ENCODE results near the gene PRICKLE2.

PRICKLE2 gene, protein sequence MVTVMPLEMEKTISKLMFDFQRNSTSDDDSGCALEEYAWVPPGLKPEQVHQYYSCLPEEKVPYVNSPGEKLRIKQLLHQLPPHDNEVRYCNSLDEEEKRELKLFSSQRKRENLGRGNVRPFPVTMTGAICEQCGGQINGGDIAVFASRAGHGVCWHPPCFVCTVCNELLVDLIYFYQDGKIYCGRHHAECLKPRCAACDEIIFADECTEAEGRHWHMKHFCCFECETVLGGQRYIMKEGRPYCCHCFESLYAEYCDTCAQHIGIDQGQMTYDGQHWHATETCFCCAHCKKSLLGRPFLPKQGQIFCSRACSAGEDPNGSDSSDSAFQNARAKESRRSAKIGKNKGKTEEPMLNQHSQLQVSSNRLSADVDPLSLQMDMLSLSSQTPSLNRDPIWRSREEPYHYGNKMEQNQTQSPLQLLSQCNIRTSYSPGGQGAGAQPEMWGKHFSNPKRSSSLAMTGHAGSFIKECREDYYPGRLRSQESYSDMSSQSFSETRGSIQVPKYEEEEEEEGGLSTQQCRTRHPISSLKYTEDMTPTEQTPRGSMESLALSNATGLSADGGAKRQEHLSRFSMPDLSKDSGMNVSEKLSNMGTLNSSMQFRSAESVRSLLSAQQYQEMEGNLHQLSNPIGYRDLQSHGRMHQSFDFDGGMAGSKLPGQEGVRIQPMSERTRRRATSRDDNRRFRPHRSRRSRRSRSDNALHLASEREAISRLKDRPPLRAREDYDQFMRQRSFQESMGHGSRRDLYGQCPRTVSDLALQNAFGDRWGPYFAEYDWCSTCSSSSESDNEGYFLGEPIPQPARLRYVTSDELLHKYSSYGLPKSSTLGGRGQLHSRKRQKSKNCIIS
- total RNA-seq: 0 reads per million in 3 experiments

DNA sequence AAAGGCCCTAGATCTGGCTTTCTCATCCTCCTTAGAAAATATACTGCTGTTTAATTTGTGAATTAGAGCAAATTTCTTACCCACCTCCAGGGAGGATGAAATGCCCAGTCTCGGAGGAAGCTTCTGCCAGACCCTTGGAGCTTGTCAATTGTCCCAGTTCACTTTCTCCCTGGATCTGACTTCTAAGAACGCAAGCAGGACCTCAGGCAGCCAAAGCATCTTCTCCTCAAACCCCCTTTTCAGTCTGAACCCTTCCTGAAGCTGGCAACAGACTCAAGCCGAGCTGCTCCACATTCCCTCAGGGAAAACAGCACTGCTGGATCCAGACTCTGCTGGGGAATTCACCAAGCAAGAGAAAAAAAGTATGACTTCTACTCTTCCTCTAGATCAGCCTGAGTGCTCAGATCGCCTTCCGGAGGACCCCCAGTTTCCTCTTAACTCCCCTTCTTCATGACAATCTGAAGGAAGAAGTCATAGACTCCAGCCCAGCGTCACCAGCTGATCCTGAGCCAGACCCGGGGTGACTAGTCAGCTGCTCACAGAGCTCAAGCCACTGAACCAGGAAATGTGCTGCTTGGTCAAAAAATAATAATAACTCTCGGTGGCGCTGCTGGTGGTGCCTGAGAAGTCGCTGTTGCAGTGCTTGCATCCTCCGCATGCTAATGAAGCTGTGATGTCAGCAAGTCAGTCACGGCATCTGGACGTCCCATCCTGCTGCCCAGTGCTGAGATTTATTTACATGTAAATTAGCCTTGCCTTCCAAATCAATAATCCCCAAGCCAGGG, at the start of gene PRICKLE2:
Gene PRICKLE2 (minus strand): TSS at position 641 of the 785 bp plus-strand sequence. CDS start 26,539 bp downstream, outside the sequence.
- no peak for DNase-seq

DNA sequence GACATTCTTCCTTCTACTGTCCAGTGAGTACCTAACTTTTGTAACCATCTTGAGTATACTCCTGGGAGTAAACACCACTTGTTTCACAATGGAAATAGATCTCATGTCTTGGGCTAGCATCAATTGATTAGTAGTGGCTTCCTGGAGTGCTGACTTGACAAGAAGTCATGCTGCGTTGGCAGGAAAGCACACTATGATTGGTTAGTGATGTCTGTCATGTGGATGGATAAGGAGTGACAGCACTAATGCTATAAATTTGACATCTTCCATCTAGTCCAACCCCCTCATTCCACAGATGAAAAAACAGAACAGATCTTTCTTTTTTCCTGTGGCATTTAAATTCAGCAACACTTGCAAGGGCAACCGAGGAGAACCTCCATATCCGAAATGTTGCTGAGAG, 47.6 kb upstream of the PRICKLE2 start:
- DNase-seq: no peak

DNA sequence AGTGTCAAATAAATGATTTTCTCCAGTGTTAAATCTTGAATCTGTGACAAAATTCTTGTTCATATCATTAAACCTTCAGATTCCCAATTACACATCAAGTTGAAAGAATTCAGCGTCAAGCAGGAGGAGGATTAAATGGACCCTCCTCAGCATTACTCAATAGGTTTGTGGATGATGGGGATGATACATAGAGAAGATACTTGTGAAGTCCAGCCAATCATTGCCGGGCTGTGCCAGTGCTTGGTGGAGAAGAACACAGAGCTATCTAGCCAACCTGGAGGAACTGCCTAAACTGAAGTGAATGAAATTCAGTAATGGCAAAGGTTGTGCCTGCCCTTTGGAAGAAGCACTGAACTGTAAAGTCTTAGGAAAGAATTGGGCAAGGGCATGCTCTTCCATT, 47.0 kb upstream of the PRICKLE2 start:
- DNase-seq: no peak

DNA sequence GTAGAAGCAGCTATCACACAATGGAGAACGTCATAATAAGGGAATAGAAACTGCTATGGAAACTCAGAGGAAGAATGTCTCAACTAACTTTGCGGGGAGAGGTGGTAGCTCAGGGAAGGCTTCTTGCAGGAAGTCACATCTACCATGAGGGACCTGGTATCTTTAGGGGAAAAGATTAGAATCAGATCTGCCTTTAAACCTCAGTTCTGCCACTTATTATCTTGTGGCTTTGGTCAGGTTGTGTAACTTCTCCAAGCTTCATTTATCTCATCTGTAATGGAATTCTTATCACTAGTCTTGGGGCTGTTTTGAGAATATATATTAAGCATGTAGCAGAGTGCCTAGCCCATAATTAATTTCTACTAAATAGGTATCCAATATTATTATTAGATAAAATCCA, 46.4 kb upstream of the PRICKLE2 start:
- no peak for DNase-seq

DNA sequence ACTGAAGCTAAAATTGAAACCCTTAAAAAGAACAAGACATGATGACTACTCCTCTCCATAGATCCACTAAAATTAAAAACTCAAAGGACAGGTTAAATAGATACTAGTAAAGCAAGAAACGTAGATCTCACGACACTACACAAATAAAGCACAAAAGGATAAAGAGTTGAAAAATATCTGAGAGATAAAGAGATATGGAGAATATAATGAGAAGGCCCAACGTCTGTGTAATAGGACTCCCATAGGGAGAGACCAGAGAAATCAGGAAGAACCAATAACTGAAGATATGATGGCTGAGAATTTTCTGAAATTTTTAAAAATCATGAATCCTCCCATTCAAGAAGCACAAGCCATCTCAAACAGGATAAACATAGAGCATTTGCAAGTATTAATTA, 45.6 kb upstream of the PRICKLE2 start:
- DNase-seq: no peak

DNA sequence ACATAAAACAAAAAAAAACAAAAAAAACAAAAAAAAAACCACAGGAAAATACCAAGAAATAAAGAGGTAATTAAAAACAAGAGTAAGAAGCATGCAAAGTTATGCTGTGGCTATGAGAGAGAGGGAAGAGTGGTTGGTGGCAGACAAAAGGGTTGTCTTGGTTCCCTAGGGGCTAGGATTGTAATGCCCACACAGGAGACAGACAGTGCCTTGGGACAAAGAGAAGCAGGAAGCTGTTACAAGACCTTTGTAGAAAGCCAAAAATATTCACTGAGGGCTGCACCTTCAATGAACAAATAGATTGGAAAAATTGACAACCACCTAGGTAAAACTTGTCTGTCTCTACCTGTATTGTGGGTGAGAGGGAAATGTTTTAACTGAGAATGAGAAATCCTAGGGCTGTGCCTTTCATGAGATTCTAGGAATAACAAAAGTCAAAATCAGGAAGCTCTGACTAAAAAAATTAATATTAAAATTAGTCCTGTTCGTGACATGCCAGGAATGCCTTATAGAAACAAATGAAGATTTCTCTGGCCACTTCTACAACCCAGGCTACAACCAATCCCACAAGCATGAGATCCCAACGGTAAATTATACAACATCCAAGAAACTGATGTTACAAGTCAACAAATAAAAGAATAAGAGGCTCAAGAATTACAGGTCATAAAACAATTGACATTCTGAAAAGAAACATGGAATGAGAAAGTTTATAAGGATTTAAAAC, 45.0 kb upstream of the PRICKLE2 start:
- DNase-seq: no peak

DNA sequence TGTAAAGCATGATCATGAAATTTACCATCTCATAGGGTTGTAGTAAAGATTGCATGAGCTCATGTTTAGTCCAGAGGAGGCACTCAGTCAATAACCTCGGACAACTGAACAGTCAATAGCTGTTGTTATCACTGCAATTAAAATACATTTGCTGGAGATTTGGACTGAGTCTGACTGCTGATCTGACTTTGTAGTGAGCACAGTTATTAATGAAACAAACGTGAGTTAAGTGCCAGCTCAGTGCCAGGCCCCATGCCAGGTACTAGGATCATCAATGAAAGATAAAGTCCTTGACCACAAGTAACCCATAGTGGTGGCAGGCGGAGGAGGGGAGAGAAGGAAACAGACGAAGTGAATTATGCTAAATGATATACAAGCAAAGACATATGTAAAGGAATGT, 43.7 kb upstream of the PRICKLE2 start:
- no peak for DNase-seq

DNA sequence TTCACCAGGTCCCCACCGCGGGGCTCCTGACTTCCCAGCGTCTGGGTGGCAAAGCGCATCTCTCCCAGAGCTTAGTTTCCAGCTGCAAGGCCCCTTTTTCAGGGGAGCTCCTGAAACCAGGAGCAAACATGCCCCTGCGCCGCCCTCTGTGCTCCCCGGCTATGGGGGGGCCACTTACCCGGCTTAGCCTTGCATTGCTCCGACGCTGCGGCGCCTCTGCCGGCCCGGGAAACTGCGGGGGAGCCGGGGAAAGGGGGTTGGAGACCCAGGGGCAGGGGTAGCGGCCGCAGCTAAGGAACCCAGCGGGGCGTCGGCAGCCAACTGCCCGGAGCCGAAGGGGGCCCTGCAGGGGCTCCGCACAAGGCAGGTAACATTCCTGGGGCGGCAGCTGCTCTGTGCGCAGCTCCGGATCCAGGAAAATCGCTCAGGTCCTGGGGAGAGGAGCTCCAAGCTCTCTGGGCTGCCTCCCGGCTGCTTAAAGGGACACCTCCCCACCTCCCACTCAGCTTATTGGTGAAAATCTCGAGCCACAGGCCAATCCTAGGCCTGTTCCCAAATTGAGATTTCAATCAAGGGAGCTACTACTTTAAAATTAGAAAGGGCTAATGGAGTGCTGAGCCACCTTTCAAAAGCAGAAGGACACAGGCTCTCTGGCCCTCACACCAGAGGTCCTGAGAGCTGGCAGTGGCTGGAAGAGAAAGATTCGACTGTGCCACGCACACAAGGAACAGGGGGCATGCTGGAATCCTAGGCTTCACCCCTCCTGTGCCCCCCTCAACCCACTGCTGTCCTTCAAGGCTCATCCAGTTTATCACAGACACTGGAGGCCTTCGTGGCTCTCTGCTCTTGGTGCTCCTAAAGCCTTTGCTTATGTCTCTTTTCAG, 42.7 kb upstream of the PRICKLE2 start:
- no peak for DNase-seq

DNA sequence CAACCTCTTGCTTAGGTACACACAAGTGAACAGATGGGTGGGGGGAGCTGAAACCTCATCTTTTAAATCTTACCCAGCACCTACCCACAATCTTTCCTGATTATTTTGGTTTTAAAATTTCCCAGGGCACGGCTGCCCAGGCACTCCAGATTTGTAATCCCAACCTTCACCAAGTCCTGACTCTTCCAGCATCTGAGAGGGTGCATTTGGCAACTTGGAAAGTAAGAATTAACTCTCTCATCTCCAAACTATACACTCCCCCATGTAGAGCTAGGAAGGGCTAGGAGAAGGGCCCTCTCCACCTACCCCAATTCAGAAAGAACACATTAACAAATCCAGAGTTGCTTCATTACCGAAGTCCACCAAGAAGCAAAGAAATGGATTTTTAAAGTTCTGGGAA, 41.7 kb upstream of the PRICKLE2 start:
- no peak for DNase-seq

DNA sequence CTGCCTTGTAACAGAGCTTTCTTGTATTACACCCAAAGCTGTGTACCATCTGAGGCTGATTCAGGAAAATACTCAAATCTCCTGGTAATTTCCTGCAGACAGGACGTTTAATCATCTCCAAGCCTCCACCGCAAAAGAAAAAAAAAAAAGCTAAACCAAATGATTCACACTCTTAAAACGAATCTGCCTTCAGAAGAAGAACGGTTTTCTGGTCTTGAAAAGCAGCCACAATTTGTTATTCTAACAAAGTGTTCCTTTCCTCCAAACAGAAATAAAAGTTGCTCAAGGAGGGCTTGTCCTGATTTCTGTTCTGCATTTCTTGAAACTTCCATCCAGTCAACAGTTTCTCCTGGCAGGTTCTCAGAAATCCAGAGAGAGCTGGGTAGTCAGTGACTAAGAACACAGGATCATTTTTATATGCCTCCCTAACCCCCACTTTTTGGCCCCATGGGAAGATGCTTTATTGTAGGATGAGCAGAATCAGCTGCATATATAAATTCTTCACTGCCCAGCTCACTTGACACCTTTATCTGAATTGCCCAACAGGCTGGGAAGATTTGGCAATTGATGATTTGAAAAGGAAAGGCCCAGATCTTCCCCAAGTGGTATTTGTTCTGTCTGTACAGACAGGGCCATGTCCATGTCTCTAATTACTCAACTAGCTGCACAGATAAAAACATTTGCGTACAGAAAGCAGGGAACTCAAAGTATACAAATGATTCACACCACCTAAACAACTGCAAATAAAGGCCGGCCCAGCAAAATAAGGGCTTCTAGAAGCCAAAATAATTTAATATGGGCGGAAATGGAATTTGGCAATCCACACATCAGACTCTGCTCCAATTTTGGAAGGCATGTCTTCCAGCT, 41.0 kb upstream of the PRICKLE2 start:
- DNase-seq: no peak

DNA sequence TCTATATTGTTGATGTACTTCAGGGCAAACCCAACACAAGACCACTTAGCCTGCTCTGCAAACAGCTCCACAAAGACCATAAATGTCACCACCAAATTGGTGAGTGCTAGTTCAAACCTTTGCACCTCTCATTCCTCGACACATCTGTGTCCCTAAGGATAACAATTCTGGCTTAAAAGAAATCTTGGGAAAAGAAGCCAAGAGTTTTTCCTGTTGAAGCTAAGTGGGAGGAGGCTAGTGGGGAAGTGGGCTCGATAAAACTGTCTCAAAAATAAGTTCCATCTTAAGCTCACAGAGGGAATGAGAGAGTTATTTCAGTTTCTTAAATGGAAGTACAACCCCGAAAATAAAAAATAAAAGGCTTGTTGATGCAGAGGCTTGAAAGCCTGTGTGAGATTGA, 40.4 kb upstream of the PRICKLE2 start:
- no peak for DNase-seq

DNA sequence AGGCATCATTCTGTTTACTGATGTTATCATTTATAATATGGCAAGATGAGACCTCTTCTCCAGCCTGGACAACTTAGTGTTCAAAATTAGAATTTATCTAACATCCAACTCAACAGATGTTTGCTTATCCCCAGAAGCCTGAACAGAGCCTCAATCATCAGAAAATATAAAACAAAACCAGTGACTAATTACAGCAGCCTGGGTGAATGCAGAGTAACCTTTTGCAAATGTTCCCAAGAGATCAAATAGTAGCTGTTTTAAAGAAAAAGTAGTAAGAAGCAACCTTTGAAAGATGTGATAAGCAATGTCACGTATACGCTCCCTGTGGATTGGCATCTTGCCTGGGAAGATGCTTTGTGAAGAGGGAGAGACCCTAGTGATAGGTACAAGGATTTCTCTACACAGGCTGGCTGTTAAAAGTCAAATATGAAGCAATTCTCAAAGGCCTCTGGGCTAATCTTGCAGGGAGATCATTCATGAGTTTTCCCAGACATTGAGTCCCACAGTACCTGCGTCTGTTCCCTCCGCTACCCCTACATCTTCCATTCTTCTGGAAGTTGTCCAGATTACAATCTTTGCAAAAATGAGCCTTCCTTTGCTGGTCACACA, 39.3 kb upstream of the PRICKLE2 start:
- DNase-seq: no peak

DNA sequence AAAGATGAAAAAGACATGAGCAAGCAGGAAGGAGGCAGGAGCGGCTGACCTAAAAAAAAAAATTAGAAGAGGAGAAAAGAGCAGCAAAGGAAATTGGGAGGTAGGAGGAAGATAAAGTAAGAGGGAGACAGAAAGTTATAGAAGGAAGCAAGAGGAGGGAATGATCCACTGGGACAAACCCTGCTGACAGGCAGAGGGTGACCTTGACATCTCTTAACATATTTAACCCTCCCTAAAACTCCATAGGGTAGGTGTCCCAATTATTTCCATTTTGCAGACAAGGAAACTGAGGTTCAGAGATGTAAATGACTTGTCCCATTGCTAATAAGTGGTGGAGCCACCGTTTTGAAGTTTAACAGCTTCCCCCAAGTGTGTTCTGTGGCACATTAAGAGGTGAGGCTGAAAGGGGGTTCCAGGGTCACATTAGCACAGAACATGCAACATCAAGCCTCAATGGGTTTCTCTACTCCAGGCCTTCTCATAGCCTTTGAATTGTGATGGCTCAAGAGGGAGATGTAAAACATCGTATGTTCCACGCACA, 37.4 kb upstream of the PRICKLE2 start:
- no peak for DNase-seq

DNA sequence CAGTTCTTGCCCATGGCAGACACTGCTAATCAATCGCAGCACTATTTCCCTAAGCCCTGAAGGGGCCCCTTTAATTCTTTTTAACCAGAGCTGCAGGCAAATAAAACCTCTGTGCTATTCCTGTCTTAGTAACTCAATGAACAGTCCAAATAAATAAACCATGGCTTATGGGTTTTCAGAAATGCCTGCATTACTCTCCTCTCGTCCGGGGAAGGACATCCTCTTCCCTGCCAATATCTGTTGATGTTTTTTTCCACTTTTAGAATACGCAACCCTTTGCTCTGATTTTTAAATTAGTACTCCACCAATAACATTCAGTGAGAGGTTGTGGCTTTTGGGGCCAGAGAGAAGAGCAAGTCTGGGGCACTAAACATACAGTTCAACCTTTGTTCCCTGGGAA, 35.2 kb upstream of the PRICKLE2 start:
- no peak for DNase-seq

DNA sequence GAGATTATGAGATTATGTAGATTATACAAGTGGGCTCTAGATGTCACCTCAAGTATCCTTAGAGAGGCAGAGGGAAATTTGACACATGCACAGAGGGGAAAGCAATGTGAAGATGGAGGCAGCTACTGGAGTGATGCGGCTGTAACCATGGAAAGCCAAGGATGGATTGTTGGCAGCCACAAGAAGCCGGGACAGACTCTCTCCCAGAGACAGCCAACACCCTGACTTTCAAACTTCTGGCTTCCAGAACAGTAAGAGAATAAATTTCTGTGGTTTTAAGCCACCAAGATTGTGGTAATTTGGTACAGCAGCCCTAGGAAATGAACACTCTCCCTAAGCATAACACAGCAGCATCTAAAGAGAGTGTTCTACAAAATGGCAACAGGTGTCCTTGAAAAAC, 34.4 kb upstream of the PRICKLE2 start:
- DNase-seq: no peak

DNA sequence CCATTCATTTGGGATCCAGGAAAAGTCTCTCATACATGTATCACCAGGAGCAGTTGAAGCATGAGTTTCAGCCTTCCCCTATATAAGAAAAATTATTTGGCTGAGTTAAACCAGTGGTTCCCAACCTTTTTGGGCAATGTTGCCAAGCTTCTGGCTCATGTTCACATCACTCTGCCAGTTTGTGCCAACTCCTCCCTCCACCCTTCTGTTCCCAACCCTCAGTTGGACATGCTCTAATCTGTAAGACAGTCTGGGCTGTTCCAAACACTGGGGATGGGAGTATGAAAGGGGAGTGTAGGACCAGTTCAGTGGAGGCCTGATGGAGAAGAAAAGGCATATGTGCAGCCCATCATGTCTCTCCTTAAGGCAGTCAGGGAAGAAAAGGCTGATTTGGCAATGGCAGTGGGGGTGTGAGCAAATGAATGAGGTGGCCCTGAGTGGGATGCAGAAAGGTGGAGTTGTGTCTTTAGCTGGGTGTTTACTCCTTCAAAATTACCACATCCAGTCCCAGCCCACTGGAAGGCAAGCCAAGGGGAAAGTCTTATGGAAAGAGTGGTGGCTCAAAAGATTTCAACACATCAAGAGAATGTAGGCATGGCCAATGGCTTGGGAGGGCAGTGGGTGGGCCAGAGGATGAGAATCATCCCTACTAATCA, 32.0 kb upstream of the PRICKLE2 start:
- DNase-seq: no peak

DNA sequence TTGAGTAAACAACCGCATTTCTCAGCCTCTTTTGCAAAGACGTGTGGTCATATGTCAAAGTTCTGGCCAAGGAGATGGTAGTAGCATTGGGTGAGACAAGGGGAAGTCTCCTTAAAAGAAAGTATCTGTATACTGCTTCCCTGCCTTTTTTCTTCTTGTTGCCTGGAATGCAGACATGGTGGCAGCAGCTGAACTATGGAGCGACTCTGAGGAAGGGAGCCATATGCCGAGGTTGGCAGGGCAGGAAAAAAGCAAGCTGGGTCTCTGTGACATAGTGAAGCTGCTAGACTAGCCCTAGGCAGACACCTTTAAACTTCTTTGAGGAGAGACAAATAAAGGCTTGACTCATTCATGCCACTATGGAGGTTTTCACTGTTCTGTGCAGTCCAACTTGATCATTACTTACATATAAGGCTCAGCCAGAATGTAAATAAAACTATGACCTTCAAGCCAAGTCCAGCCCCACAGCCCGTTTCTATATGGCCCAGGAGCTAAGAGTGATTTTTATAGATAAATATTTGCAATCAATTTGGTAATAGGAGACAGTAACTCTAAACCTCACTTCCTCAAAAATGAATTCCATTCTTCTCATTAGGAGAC, 30.6 kb upstream of the PRICKLE2 start:
- no peak for DNase-seq

DNA sequence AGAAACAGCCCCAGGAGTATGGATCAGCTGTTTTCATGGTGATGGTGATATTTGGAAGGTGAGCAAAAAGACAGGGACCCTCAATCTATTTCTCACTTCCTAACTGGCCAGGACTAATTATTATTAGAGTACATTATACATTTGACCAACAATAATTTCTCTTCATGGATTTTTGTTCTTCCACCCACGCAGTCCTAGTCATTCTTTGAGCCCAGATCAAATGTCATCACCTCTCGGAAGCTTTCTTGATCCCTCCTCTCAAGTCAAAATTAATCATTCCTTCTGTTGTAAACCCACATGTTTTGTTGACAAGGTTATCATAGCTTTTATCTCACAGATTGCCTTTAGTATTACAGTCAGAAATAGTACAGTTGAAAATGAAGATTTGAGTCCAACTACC, 29.2 kb upstream of the PRICKLE2 start:
- no peak for DNase-seq

DNA sequence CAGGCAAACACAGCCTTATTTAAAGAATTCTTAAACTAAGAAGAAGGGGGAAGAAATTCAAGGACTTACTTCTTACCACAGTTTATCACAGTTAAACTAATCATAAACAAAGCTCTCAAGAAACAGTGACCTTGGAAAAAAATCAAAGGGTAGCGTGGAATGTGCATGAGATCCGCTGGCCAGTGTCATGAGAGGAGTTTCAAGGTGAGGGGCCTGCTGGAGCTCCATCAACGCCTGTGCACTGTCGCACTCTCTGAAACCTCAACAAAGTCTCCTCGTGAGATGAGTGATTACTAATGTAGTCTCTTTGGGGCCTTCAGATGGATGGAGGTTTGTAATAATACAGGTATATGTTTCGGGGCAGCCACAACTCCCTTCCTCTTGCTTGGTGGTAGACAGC, 28.4 kb upstream of the PRICKLE2 start:
- no peak for DNase-seq
